NCI-H146 treated with DMSO at 0.1 percent for 48 hours (cell line): ENCODE data around the gene ATP5PO.

ENCODE experiments used
- DNase-seq: peaks from one replicate; lab custom pipeline; 2025; ENCODE audit not compliant: unreplicated experiment; lab: John Stamatoyannopoulos, UW

ATP5PO gene

GRCh38 chr21:33901412-33902288 lies 14.0 kb downstream of the ATP5PO start:
- no peak for DNase-seq

- DNase-seq = no peak
Measured at GRCh38 chr21:33899199-33899598, 16.4 kb downstream of the ATP5PO start.

GRCh38 chr21:33898586-33898985 lies 17.0 kb downstream of the ATP5PO start:
- no peak for DNase-seq

GRCh38 chr21:33897739-33898138 lies 17.9 kb downstream of the ATP5PO start:
- DNase-seq = no peak

- DNase-seq = no peak
Measured at GRCh38 chr21:33897098-33897497, 18.5 kb downstream of the ATP5PO start.

- DNase-seq = no peak
Measured at GRCh38 chr21:33896691-33897090, 18.9 kb downstream of the ATP5PO start.

- DNase-seq = no peak
Measured at GRCh38 chr21:33895356-33895755, 20.2 kb downstream of the ATP5PO start.

GRCh38 chr21:33894736-33895288 lies 20.8 kb downstream of the ATP5PO start:
- DNase-seq = peak; percentile 52

- DNase-seq = no peak
Measured at GRCh38 chr21:33893917-33894316, 21.7 kb downstream of the ATP5PO start.

- DNase-seq = no peak
Measured at GRCh38 chr21:33892853-33893252, 22.8 kb downstream of the ATP5PO start.

GRCh38 chr21:33890187-33890586 lies 25.4 kb downstream of the ATP5PO start:
- DNase-seq = no peak

GRCh38 chr21:33886321-33886720 lies 29.3 kb downstream of the ATP5PO start:
- DNase-seq = no peak

- DNase-seq = no peak
Measured at GRCh38 chr21:33885172-33885514, 30.5 kb downstream of the ATP5PO start.

- no peak for DNase-seq
Measured at GRCh38 chr21:33884376-33885171, 31.0 kb downstream of the ATP5PO start.

GRCh38 chr21:33883118-33883517 lies 32.5 kb downstream of the ATP5PO start:
- DNase-seq = no peak

GRCh38 chr21:33881689-33882440 lies 33.7 kb downstream of the ATP5PO start:
- no peak for DNase-seq

- DNase-seq = no peak
Measured at GRCh38 chr21:33880626-33881025, 35.0 kb downstream of the ATP5PO start.

- no peak for DNase-seq
Measured at GRCh38 chr21:33878824-33879223, 36.8 kb downstream of the ATP5PO start.

GRCh38 chr21:33875026-33875695 lies 40.4 kb downstream of the ATP5PO start:
- DNase-seq = no peak

GRCh38 chr21:33874161-33874560 lies 41.4 kb downstream of the ATP5PO start:
- DNase-seq = no peak
